K562 (cell line): ENCODE measurements around the gene MPND. TPM values are rescaled to one million over a fixed set of nuclear protein-coding genes. Genes with fewer than 3 reads are reported as not detected.

ENCODE experiments used
- ADNP ChIP-seq: fragments of 200-800 bp; sonication (Bioruptor generic); IDR thresholded peaks from 2 replicates; pipeline ENCODE4 v1.6.1; 2016; ENCODE audit warnings: missing genetic modification characterization, missing compliant biosample characterization
- ARID3B ChIP-seq: fragments of 250-450 bp; sonication (Bioruptor Pico); IDR thresholded peaks from 2 replicates; pipeline ENCODE4 v1.4.0; 2020; ENCODE audit warnings: borderline replicate concordance
- BRF2 ChIP-seq: IDR thresholded peaks from 3 replicates; pipeline ENCODE4 v1.6.1; 2011; ENCODE audit warnings: borderline replicate concordance, mild to moderate bottlenecking; ENCODE audit not compliant: insufficient read length, insufficient read depth
- CREB5 ChIP-seq: fragments of 250-450 bp; sonication (Bioruptor Pico); IDR thresholded peaks from 2 replicates; pipeline ENCODE4 v1.5.0; 2020; ENCODE audit warnings: mild to moderate bottlenecking
- ELK3 ChIP-seq: fragments of 450-650 bp; formaldehyde crosslinking; IDR thresholded peaks from 2 replicates; pipeline ENCODE4 v1.4.0; 2020; ENCODE audit warnings: mild to moderate bottlenecking
- GTF2F1 ChIP-seq: IDR thresholded peaks from 2 replicates; pipeline ENCODE4 v1.6.1; 2011; ENCODE audit warnings: low read depth, low read length, improper control_type of control experiment
- KLF13 ChIP-seq: fragments of 450-650 bp; IDR thresholded peaks from 2 replicates; pipeline ENCODE4 v1.6.1; 2016; ENCODE audit warnings: missing genetic modification characterization, low read depth, mild to moderate bottlenecking, missing compliant biosample characterization, moderate library complexity, borderline replicate concordance
- NCOA2 ChIP-seq, 2 experiments: fragments of 450-650 bp; IDR thresholded peaks; 2 replicates each; pipeline ENCODE4 v1.6.1; 2018; ENCODE audit warnings: mild to moderate bottlenecking in 2 of 2, moderate library complexity in 1 of 2; ENCODE audit not compliant: partially characterized antibody in 2 of 2
- NFRKB ChIP-seq: fragments of 450-650 bp; IDR thresholded peaks from 2 replicates; pipeline ENCODE4 v1.6.1; 2016; ENCODE audit warnings: low read depth
- POLR3G ChIP-seq: IDR thresholded peaks from 2 replicates; pipeline ENCODE4 v1.6.1; 2011; ENCODE audit not compliant: insufficient read length, insufficient replicate concordance; ENCODE audit errors: extremely low read depth
- RB1 ChIP-seq: fragments of 450-650 bp; IDR thresholded peaks from 2 replicates; pipeline ENCODE4 v1.6.1; 2017; ENCODE audit warnings: low read depth, mild to moderate bottlenecking
- RUNX1 ChIP-seq: sonication (generic); IDR thresholded peaks from 2 replicates; pipeline ENCODE4 v1.6.1; 2016; ENCODE audit warnings: antibody characterized with exemption, low read depth
- SPI1 ChIP-seq: IDR thresholded peaks from 2 replicates; pipeline ENCODE4 v1.6.1; 2011; ENCODE audit warnings: low read depth, low read length, control low read depth, borderline replicate concordance
- TCFL5 ChIP-seq: fragments of 250-450 bp; sonication (Bioruptor Pico); conservative IDR thresholded peaks from 2 replicates; pipeline ENCODE4 v1.6.1; 2021; ENCODE audit warnings: mild to moderate bottlenecking, moderate library complexity, matching md5 sums
- ZMIZ1 ChIP-seq, 2 experiments: fragments of 150-350 bp in 1 of 2; IDR thresholded peaks; 2 replicates each; pipeline ENCODE4 v1.6.1; 2012 to 2016; ENCODE audit warnings: low read depth in 2 of 2, low read length in 2 of 2, mild to moderate bottlenecking in 1 of 2, moderate library complexity in 1 of 2
- ZNF253 ChIP-seq: fragments of 250-450 bp; sonication (Bioruptor Pico); conservative IDR thresholded peaks from 2 replicates; pipeline ENCODE4 v1.6.1; 2021; ENCODE audit warnings: mild to moderate bottlenecking
- ZNF668 ChIP-seq: fragments of 250-450 bp; sonication (Bioruptor Pico); IDR thresholded peaks from 2 replicates; pipeline ENCODE4 v1.8.0; 2022; ENCODE audit warnings: mild to moderate bottlenecking, inconsistent platforms
- polyA plus RNA-seq, 8 experiments: library from polyadenylated mRNA; depleted of rRNA in 4 of 8; stranded (reverse) in 5 of 8; unstranded in 3 of 8; fragments of >200 nt; fragmentation: Nextera tagmentation in 2 of 8; fragmentation: Illumina TruSeq in 1 of 8; extraction: Ambion mirVana in 2 of 8; extraction: Trizol in 1 of 8; gene quantifications; 2 replicates each; pipeline versions ENCODE4 v1.2.1 to v1.2.3, GENCODE V29; 2011 to 2014; ENCODE audit warnings: inconsistent platforms in 1 of 8, missing spikeins in 1 of 8
- total RNA-seq, 7 experiments: library from RNA; depleted of rRNA in 6 of 7; stranded (reverse); fragments of >200 nt in 6 of 7; fragmentation: Illumina TruSeq in 2 of 7; extraction: Trizol in 2 of 7; gene quantifications; 2 replicates each; pipeline versions ENCODE4 v1.2.1 to v1.2.3, GENCODE V29; 2011 to 2021; ENCODE audit warnings: low replicate concordance in 1 of 7

MPND gene
- total and polyA plus RNA-seq, 9 of the 15 experiments (the other 6 are each of a cell fraction or from before 2014, with no cell fraction given) = 0.25 to 14.0 (median 3.9) TPM

GRCh38 chr19:4342615-4343369 lies 570 bp upstream of the MPND start (continued):
- no peak for TF ChIP-seq BRF2
- no peak for TF ChIP-seq ZMIZ1 (IDR thresholded peaks at IDR 0.05; ENCODE audit: low read depth in 2 of 2, low read length in 2 of 2)
- TF ChIP-seq ELK3 = peak; percentile 64; the same call in 1 of the 2 replicates
- no peak for TF ChIP-seq SPI1
- peak; percentile 73 for TF ChIP-seq GTF2F1
- no peak for TF ChIP-seq POLR3G
- no peak for TF ChIP-seq CREB5
- TF ChIP-seq KLF13 = peak; percentile 50; the same call in 1 of the 2 replicates
- TF ChIP-seq ZNF253 (CRISPR knock-in tag) = no peak
- no peak; the same call in 1 of the 2 replicates for TF ChIP-seq ARID3B (CRISPR knock-in tag)
- peak; percentile 69; the same call in 1 of the 2 replicates for TF ChIP-seq TCFL5 (CRISPR knock-in tag)
- no peak for TF ChIP-seq ADNP
- no peak for TF ChIP-seq RUNX1
- peak; percentile 91; the same call in 1 of the 2 replicates for TF ChIP-seq ZNF668 (CRISPR knock-in tag)
- TF ChIP-seq NCOA2 (IDR thresholded peaks at IDR 0.05; ENCODE audit: partially characterized antibody in 2 of 2) = no peak
- TF ChIP-seq NFRKB = 0 out of 2 replicates have a peak, but pooled peaks have one; percentile 39
- peak; percentile 61; the same call in 1 of the 2 replicates for TF ChIP-seq RB1
